Tibial artery (tissue), 4 donors: ENCODE results near the gene CGNL1.

ENCODE experiments used
- DNase-seq, 2 donors: peaks; one replicate each; pipeline ENCODE4 v3.0.0-alpha.2; 2019
- H3K27ac ChIP-seq, 2 donors: fragments of 200-600 bp; sonication (generic) in 1 of 2; 1 replicate in 1 of 2; 2 replicates in 1 of 2; pipeline ENCODE4 v1.5.1; 2018 to 2019; ENCODE audit warnings: mild to moderate bottlenecking in 1 of 2
- H3K27me3 ChIP-seq, 2 donors: fragments of 200-600 bp; sonication (generic) in 1 of 2; one replicate each; pipeline versions ENCODE4 v1.5.1 to v1.6.0; 2016 to 2019
- H3K36me3 ChIP-seq, 3 donors: fragments of 200-600 bp; sonication (generic) in 2 of 3; one replicate each; pipeline ENCODE4 v1.5.1; 2016 to 2019; ENCODE audit warnings: mild to moderate bottlenecking in 2 of 3
- H3K4me1 ChIP-seq, 4 donors: fragments of 200-600 bp; sonication (generic) in 2 of 4; 1 replicate in 3 of 4; 2 replicates in 1 of 4; pipeline ENCODE4 v1.5.1; 2016 to 2019
- H3K4me3 ChIP-seq, 2 donors: fragments of 200-600 bp; sonication (generic) in 1 of 2; 1 replicate in 1 of 2; 2 replicates in 1 of 2; pipeline ENCODE4 v1.5.1; 2018 to 2019; ENCODE audit warnings: mild to moderate bottlenecking in 2 of 2
- H3K9me3 ChIP-seq, 3 donors: fragments of 200-600 bp; sonication (generic) in 1 of 3; one replicate each; pipeline ENCODE4 v1.5.1; 2016 to 2019
- intact Hi-C: fragments of 100-400 bp; cut with DNase I; formaldehyde crosslinking; loops from one replicate; pipeline ENCODE4 v1.15.0; 2023; ENCODE audit warnings: low total_unique reads
- TF ChIP-seq, protein P1 (sequence below), 2 experiments: fragments of 200-600 bp in 1 of 2; fragments of 450-650 bp in 1 of 2; IDR thresholded peaks; one replicate each; pipeline ENCODE4 v1.5.1; 2017 to 2019; ENCODE audit warnings: antibody characterized with exemption in 2 of 2, mild to moderate bottlenecking in 1 of 2, moderate library complexity in 1 of 2

CGNL1 gene

DNA sequence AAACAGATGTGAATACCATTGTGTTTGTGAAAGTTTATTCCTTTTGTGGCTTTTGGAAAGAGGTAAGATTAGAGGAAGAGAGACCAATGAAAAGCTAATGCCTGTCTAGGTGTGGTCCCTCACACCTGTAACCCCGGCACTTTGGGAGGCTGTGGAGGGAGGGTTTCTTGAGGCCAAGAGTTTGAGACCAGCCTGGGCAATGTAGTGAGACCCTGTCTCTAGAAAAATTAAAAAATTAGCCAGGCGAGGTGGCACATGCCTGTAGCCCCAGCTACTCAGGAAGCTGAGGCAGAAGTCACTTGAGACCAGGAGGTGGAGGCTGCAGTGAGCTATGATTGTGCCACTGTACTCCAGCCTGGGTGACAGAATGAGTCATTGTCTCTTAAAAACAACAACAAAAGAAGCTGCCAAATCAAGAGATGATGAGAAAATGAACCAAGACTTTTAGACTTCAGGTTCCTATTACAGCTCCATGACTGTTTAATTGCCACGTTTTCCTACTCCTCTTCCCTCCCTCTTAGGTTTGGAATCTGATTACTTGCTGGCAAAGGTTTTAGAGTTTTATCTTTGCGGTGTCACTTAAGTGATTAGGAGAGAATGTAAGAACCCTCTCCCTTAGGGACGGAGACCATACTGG, 68.7 kb downstream of the CGNL1 start:
- Histone ChIP-seq H3K9me3 (no peaks in the 10 kb centered on the region), H3K27ac (peak overlapping the region in 1 of 2 donors; percentile 10), H3K4me1 (peaks cover 0 to 5% (median 2%) of the 10 kb centered on the region in 4 donors), H3K27me3 (no peaks in the 10 kb centered on the region), H3K4me3 (no peak overlapping the region), H3K36me3 (no peaks in the 10 kb centered on the region)
- TF ChIP-seq, protein P1, sequence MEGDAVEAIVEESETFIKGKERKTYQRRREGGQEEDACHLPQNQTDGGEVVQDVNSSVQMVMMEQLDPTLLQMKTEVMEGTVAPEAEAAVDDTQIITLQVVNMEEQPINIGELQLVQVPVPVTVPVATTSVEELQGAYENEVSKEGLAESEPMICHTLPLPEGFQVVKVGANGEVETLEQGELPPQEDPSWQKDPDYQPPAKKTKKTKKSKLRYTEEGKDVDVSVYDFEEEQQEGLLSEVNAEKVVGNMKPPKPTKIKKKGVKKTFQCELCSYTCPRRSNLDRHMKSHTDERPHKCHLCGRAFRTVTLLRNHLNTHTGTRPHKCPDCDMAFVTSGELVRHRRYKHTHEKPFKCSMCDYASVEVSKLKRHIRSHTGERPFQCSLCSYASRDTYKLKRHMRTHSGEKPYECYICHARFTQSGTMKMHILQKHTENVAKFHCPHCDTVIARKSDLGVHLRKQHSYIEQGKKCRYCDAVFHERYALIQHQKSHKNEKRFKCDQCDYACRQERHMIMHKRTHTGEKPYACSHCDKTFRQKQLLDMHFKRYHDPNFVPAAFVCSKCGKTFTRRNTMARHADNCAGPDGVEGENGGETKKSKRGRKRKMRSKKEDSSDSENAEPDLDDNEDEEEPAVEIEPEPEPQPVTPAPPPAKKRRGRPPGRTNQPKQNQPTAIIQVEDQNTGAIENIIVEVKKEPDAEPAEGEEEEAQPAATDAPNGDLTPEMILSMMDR (IDR thresholded peaks at IDR 0.05), result no peak
- intact Hi-C loops, result no loop called here
- DNase-seq, result peak in 1 of 2 donors; percentile 49

DNA sequence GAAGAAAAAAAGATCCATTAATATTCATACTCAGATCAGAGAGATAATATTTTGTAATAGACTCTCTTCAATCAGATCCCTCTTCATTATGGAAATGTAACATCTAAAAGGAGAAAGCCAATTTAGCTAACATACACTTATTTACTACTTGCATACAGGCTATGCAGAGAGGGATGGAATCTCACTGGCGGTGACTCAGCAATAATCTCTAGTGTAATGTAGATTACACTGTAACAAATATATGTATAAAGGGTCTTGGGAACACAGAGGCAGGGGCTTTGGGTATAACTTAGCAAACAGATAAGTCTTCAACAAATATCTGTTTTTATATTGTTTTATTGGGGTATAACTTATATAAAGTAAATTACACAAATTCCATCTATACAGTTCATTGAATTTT, 69.6 kb downstream of the CGNL1 start:
- Histone ChIP-seq H3K4me3 (no peak overlapping the region), H3K36me3 (no peaks in the 10 kb centered on the region), H3K9me3 (no peaks in the 10 kb centered on the region), H3K4me1 (peaks cover 0 to 5% (median 2%) of the 10 kb centered on the region in 4 donors), H3K27ac (no peak overlapping the region), H3K27me3 (no peaks in the 10 kb centered on the region)
- intact Hi-C loops, result no loop called here
- TF ChIP-seq, protein P1 (IDR thresholded peaks at IDR 0.05), result no peak
- DNase-seq, result no peak

DNA sequence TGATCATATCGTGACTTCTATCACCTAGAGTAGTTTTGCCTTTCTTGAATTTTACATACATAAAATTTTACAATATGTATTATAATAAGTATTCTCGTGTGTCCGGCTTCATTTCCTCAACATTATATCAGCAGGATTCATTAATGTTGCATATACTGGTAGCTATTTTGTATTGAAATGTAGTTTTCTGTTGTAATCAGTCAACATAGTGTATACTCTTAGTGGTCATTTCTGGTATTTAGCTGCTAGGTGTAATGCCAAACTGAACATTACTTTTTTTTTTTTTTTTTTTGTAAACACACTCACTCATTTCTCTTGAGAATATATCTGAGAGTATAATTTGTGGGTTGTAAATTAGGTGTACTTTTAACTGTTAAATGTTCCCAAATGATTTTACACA, 70.1 kb downstream of the CGNL1 start:
- intact Hi-C loops, result no loop called here
- TF ChIP-seq, protein P1 (IDR thresholded peaks at IDR 0.05), result no peak
- H3K4me3 ChIP-seq, result no peak overlapping the region
- no peaks in the 10 kb centered on the region for H3K27me3 ChIP-seq
- no peaks in the 10 kb centered on the region for H3K9me3 ChIP-seq
- H3K36me3 ChIP-seq, result no peaks in the 10 kb centered on the region
- DNase-seq, result no peak
- no peak overlapping the region for H3K27ac ChIP-seq
- peaks cover 0 to 4% (median under 1%) of the 10 kb centered on the region in 4 donors for H3K4me1 ChIP-seq

DNA sequence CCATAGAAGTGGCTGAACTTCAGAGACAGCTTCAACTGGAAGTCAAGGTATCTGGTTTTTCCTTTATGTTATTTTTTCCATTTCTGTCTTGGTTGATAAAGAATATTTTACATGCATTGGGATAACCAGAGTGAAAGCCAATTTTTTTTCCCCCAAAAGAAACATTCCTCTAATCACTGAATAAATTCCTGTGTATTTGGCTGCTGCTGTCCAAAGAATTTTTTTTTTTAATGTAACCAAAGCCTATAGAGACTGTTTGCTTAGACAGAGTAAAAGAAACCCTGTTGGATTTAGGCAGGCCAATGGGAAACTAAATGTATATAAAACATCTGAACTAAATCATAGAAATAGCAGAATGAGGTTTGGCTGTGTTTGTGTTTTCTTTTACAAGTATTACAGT, 75.2 kb downstream of the CGNL1 start:
- no peak overlapping the region for H3K27ac ChIP-seq
- no peaks in the 10 kb centered on the region for H3K4me1 ChIP-seq
- H3K36me3 ChIP-seq, result peaks cover 0 to 11% (median 0%) of the 10 kb centered on the region in 3 donors
- DNase-seq, result no peak
- H3K27me3 ChIP-seq, result no peaks in the 10 kb centered on the region
- intact Hi-C loops, result no loop called here
- no peaks in the 10 kb centered on the region for H3K9me3 ChIP-seq
- TF ChIP-seq, protein P1 (IDR thresholded peaks at IDR 0.05), result no peak
- no peak overlapping the region for H3K4me3 ChIP-seq

DNA sequence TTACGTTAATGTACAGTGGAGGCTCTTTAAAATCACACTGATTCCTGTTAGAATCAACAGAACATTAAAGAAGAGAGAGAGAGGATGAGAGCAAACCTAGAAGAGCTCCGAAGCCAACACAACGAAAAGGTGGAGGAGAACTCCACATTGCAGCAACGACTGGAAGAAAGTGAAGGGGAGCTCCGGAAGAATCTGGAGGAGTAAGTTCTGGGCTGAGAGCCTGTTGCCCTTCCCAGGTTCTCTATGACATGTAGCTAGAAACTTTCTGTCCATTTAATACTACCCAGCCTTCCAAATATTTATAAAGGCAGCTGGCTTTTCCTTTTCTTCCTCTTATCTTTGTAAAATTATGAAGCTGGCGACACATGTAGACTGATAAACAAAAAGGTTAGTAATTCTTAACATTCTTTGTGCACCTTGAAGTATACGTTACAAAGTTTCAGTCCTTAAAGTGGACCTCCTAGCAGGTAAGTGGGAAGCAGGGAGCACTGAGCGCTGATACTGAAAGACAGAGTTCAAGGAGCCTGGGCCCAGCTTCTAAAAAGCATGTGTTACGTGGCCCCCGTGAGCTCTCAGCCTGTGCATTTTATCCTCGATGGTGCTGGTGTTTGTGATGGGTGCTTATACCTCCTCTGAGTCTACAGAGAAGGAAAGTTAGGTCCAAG, 75.9 kb downstream of the CGNL1 start:
- H3K27ac ChIP-seq, result no peak overlapping the region
- no peaks in the 10 kb centered on the region for H3K9me3 ChIP-seq
- no peaks in the 10 kb centered on the region for H3K4me1 ChIP-seq
- intact Hi-C loops, result no loop called here
- no peak overlapping the region for H3K4me3 ChIP-seq
- H3K27me3 ChIP-seq, result no peaks in the 10 kb centered on the region
- no peak for DNase-seq
- TF ChIP-seq, protein P1 (IDR thresholded peaks at IDR 0.05), result no peak
- peaks cover 0 to 11% (median 0%) of the 10 kb centered on the region in 3 donors for H3K36me3 ChIP-seq
